HG02759 (cell line): Measurements from ENCODE around the gene LHFPL3.
A peak's percentile ranks its signal among the peaks of the same experiment; 100 is the strongest.
"Not testable (repeated sequence)": the region's sequence is repeated elsewhere in the genome, so short reads cannot be mapped to it uniquely, and the experiment has no call there.

Experiments
- ATAC-seq: cut with Tn5 transposase; IDR thresholded peaks from one replicate; pipeline ENCODE4 v1.9.1; 2021; ENCODE audit warnings: mild to moderate bottlenecking, moderate library complexity; ENCODE audit not compliant: unreplicated experiment

LHFPL3 gene

DNA sequence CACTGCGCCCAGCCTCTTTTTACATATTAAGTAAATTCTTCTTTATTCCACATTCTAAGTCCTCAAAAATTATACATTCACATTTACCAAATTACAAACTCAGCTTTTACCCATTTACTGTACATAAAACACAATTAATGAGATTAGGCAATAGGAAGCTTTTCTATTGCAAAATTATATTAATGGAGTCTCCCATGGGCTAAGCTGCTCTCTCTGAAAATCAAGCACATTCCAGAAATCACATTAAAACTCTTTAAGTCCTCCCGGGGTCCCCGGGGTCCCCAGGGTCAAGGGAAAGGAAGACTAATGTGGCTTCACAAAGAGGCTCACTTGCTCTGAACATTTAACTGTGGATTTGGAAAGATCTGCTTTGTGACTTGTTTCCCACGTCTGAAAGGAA lies 558.2 kb downstream of the LHFPL3 start:
- ATAC-seq, result no peak

DNA sequence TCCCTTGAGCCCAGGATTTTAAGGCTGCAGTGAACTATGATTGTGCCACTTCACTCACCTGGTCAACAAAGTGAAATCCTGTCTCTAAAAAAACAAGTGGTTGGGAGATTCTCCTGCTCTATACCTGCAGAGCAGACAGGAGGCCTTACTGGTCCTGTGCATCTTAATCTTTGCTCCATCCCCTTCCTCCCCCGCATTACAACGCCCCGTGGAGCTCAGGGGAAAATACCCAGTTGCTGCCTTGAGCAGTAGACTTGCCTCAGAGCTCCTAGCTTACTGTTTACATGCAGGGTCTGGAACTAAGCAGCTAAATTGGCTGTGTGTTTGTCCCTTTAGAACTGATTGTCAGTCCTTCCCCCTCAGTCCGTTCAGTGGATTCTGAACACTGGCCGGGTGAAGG lies 561.8 kb downstream of the LHFPL3 start:
- ATAC-seq, result no peak

DNA sequence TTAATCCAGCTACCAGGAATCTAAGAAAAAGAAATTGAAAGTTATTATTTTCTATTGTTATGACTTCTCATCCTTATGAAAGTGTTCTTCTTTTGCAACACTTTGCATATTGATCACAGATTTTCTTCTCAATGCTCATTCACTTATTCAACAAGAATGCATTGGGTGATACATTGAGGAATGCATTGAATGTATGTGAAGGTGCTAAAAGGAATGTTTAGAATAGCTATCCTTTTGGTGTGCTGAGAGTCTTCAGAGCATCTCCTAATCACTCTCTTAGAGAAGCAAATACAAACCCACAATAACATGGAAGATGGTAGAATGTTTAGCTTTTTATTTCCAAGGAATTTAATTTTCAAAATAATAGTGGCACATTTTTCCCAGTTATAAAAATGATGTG lies 563.5 kb downstream of the LHFPL3 start:
- no peak for ATAC-seq

DNA sequence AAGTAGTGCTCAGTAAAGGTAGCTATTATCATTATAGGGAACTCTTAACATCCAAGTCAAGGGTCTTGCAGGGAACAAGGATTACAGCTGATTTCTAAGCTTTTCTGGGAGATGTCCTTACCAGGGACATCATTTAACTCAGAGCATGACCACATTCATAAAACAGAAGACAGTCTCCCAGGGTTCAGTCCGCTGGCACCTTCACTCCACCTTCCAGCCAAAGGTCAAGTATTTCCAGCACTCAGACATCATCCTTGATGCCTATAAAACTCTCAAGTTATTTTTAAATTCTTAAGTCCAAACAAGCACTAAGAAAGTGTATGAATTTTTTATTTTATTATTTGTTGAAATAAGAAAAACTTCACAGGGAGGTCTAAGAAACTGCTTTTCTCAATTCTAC lies 565.9 kb downstream of the LHFPL3 start:
- no peak for ATAC-seq

DNA sequence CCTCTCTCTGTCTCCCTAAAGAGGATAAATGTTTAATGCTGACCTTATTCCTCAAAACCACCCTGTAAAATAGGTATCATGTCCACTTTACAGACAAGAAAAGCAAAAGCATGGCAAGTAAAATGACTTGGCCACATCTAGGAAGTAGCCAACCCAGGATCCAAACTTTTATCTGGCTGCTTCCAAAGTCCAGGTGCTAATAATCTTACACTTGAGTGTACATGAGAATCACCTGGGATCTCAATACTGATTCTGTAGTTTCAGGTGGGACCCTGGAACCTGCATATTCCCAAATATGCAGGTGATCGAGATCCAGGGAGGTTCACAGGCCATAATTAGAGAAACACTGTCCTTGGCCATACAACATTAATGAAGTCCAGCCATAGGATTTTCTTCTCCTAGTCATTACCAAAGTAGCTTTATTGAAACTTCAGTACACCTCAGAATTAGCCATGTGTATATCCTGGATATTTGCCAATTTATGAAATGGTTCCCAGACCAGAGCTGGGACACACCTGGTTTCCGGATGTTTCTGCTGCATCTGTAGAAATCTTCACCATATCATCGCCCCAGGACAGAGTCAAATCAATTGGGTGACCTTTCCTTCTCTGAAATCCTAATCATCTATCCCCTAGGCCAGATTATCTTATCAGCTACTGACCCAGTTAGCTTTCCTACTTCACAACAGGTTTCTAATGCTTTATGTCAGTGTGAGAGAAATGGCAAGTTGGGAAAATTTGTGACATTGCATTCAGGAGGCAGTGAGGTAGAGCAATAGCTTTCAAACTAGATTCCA lies 566.5 kb downstream of the LHFPL3 start:
- no peak for ATAC-seq

DNA sequence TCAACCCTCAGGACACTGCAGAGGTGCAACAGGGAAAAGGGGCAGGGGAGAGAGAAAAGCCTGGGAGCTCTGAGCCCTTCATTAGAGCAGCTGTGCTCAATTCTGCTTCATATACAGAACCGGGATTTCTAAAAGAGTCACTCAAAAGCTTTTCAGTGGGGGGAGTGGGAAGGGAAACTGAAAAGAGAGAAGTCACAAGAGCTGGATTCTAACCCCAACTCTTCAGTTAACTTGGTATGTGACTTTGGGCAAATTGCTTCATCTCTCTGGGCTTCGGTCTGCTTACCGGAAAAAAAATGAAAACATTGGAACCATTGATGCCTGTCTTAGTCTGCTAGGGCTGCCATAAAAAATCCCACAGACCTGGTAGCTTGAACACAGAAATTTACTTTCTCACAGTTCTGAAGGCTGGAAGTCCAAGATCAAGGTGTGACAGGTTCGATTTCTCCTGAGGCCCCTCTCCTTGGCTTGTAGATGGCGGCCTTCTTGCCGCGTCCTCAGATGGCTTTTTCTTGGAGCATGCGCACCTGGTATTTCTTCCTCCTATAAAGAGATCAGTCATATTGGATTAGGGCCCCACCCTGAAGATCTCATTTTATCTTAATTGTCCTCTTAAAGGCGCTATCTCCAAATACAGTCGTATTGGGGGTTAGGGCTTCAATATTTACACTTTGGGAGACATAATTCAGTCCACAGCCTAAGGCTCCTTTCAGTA lies 567.3 kb downstream of the LHFPL3 start:
- ATAC-seq, result peak; percentile 34

DNA sequence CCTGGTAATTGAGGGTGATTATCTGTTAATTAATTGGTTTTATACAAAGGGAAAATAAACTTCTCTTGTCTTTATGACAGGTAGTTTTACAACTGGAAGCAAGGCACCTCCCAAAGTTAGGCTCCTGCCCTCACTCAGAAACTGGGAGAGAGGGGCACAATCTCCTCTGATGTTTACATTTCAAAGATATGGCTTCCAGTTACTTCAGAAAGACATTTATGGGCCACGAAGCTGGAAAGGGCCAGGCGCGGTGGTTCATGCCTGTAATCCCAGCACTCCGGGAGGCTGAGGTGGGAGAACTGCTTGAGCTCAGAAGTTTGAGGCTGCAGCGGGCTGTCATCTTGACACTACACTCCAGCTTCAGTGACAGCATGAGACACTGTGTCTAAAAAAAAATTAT lies 570.0 kb downstream of the LHFPL3 start:
- ATAC-seq, result no peak

DNA sequence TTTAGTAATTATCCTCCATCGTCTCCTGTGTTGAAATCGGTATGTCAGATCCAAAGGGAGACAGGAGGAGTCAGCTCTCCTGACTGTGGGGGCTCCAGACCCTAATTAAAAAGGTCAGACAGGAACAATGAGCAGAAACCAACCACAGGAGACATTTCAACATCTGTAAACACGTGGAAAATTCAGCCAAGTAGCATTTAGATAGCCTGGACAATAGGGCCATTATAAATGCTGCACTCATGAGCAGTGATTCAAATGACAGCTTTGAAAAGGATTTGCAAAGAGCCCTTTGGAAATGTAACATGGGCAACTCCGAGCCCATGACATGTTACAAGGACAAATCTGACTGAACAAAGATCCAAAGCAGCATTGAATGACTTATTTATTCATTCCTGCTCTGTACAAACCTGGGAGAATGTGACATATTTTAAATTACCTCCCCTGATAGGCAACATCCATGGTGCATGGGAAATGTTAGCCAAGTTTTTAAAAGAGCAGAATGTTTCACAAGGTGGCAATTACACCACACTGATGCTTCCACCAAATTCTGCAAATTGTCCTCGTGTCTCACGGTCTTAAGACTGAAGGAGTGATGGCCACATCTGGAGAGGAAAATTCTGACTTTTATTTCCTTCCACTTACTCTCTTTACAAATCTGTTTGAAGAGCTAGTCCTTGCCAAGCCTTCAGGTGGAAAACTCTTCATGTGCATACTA lies 572.3 kb downstream of the LHFPL3 start:
- no peak for ATAC-seq

DNA sequence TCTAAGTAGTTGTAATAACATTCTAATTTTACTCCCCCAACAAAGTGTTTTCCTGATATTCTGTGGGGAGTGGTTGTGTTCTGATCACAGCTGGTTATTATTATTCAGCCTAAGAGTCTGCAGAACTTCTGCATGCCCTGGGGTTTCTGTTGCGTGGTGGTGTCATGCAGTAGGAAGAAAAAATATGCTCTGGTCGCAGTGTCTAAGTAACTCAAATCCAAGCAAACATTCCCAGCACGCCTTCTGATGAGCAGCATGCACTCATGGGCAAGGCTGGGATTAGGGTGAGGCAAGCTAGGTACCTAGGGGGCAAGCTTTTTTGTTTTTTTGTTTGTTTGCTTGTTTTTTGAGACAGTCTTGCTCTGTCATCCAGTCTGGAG lies 572.8 kb downstream of the LHFPL3 start:
- ATAC-seq, result no peak

DNA sequence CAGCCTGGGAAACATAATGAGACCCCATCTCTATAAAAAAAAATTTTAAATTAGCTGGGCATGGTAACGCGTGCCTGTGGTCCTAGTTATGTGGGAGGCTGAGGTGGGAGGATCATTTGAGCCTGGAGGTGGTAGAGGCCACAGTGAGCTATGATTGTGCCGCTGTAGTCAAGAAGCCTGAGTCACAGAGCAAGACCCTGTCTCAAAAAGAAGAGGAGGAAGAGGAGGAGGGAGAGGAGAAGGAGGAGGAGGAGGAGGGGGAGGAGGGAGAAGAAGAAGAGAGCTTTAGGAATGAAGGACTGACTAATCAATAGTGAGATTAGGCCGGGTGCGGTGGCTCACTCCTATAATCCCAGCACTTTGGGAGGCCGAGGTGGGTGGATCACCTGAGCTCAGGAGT lies 573.8 kb downstream of the LHFPL3 start:
- no peak for ATAC-seq

DNA sequence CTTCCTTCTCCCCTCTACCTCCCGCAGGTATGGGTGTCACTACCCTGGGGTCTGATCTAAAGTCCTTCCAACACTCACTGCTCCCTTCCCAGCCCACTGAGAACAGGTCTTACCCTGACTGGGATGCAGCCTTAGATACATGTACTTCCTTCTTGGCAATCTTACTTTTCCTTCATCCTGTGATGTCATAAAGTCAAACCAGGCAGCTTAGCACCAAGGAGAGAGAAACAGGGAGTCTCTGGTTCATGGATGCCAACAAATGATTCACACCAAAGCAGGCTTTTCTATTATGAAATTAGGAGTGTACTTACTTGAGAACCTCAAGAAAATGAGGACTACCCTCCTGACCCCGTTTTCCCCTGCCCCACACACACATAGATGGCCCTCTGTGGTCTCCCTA lies 574.6 kb downstream of the LHFPL3 start:
- ATAC-seq, result no peak

DNA sequence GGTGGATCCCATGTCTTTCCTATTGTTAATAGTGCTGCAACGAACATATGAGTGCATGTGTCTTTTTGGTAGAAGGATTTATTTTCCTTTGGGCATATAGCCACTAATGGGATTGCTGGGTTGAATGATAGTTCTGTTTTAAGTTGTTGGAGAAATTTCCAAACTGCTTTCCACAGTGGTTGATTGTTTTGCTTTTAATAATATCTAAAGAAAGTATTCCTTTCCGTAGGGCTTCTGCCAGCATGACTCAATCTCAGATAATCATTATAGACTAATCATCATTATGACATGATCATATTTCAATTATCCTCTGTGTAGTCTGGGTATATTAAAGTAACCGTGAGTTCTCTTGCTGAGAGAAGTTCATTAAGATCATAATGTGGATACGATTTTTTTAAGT lies 575.4 kb downstream of the LHFPL3 start:
- no peak for ATAC-seq

DNA sequence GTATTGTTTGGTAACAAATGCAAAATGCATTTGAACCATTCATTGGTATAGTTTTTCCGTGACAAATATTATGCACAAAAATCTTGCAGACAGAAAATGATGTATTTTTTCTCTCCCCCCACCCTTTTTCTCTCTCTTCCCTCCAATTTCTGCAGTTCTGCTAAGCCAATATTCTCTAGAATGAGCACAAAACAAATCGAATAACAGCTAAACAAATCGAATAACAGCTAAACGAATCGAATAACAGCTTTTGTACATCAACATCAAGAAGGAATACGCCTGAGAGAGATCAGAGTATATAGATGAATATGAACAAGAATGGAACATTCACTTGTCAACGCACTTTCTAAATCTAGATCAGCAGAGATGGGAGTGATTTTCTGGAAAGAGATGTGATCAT lies 577.6 kb downstream of the LHFPL3 start:
- ATAC-seq, result no peak

DNA sequence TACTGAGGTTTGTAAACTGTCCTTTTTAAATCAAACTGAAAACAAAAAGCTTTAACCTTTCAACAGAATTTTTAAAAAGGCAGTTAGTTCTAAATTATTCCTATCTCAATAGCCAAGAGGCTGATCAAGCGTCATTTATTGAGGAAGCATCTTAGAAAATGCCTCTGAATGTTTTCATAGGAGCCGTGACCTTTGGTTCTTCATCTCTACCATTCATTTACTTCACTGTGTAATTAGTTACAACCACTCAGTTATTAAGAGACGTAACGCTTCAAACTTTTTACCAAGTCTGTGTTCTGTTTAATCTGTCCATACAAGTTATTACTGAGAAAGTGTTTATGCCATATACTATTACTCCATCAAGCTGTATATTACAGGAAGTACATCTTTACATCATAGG lies 578.2 kb downstream of the LHFPL3 start:
- no peak for ATAC-seq

DNA sequence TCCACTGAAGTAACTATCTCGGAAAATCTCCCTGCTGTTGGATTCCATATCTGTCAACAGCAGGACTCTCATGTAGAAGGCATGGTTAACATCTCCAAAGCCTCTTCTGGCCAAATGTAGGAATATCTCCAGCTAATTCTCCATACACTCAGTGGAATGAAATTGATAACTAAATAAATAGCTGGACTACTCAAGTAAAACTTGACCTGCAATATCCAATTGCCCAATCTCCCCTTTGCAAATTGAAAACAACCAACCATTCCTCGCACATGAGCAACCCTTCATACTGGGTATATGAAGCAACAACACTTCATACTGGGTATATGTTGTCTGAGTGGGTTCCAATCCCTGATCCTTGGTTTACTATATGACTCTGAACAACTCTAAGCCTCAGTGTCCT lies 580.2 kb downstream of the LHFPL3 start:
- no peak for ATAC-seq

DNA sequence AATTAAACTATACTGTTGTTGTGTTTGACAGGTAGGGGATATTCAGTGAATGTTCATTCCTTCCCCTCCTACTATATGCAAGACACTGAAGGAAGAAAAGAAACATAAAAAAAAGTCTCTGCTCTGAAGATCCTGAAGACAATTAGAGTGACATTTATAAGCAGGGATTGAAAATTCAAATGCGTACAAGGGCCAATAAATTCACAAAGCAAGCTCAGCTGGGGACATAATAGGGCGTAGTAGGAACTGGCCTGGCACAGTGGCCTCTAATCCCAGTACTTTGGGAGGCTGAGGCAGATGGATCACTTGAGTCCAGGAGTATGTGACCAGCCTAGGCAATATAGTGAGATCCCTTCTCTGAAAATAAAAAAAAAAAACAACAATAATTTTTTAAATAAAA lies 580.7 kb downstream of the LHFPL3 start:
- no peak for ATAC-seq

DNA sequence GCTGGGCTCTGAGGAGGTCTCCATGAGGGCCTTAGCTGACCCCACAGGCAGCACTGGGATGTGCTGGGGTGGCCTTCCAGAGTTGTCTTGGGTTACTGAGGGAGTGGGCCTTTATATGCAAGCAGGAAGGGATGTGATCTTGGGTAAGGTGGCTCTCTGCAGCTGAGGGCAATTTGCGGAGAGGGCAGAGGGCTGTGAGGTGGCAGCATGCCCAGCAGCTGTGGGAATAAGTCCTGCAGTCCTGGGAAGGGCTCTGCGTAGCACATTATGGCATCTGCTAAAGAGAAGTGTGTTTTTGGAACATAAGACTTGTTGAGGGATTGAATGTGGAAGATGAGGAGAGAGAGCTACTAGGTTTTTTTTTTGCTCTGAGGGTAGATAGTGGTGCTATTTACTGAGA lies 586.0 kb downstream of the LHFPL3 start:
- no peak for ATAC-seq

DNA sequence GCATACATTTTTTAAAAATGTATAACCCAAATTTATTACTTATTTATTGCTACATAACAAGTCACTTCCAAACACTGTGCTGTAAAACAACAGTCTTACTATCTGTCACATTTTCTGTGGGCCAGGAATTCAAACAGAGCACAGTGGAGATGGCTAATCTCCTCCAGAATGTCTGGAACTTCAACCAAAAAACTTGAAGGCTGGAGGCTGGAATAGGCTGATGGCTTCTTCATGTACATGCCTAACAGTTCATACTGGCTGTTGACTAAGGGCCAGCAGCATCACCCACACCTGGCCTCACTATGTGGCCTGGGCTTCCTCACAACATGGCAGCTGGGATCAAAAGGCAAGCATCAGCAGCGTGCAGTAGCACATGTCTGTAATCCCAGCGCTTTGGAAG lies 593.2 kb downstream of the LHFPL3 start:
- no peak for ATAC-seq

DNA sequence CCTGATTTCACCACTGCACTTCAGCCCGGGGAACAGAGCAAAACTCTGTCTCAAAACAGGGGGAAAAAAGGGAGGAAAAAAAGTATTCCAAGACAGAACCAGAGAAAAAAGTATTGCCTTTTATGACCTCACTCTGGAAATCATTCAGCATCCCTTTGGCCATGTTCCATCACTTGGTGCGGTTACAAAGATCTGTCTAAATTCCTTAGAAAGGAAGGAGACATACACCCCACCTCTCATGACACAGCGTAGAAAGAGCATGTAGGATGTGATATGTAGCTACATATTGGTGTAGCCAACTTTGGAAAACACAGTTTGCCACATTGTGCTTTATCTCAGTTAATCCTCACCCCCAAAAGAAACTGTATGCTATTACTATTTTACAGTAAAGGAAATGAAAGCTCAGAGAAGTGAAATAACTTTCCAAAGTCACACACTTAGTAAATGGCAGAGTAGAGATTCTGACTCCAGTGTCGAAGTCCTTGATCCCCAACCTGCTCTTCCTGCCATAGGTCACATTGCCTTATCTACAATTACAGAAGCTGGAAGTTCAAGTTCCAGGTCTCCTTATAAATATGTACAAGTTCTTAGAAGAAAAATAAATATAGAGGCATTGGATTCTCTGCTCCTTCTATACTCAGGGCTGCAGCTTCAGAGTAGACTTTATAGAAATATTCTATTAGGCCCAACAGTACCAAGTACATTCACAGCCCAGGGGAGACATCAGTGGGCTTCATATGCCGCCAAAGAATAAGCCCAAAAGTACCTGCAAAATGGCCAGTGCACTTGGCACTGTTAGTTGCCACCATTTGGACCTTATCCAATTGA lies 594.0 kb downstream of the LHFPL3 start:
- ATAC-seq, result no peak

DNA sequence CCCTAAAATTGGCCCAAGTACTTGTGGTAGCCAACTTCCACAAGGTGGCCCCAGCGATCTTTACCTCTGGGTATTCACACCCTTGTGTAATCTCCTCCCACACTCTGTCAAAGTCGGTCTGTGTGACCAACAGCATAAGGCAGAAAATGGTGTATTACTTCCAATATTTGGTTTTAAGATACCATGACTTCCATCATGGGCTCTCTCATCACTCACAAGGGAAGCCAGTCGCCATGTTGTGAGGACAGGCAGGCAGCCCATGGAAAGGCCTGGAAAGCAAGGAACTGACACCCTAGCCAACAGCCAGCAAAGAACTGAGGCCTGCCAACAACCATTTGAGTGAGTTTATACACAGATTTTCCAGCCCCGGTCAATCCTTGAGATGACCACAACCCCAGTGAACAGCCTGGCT lies 594.6 kb downstream of the LHFPL3 start:
- peak; percentile 96 for ATAC-seq

DNA sequence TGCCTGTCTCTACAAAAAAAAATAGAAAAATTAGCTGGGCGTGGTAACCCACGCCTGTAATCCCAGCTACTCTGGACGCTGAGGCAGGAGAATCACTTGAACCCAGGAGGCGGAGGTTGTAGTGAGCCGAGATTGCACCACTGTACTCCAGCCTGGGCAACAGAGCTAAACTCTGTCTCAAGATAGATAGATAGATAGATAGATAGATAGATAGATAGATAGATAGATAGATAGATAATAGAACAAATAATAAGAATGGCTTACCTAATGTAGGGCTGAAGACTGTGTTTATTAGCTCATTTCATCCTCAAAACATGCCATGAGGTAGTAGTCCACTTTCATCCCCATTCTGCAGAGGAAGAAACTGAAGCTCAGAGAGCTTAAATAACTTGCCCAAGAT lies 597.8 kb downstream of the LHFPL3 start:
- not testable (repeated sequence) for ATAC-seq
